SK-MEL-5 (cell line): ENCODE data around the gene DNAH10. TPM values are rescaled to one million over a fixed set of nuclear protein-coding genes. Genes with fewer than 3 reads are reported as not detected.
A peak's percentile ranks its signal among the peaks of the same experiment; 100 is the strongest.

ENCODE experiments used
- DNase-seq: peaks from one replicate; pipeline ENCODE4 v3.0.0-alpha.2; 2016; ENCODE audit warnings: low read depth, low spot score
- in situ Hi-C: cut with HindIII; loops from 2 replicates; pipeline ENCODE4 v1.10.0; 2016; ENCODE audit warnings: low sequenced_read_pairs, high pct_unique_total_duplicates, low pct_unique_long_range_greater_than_20kb
- total RNA-seq: library from RNA; depleted of rRNA; stranded (reverse); fragments of >200 nt; shearing (Covaris generic); gene quantifications from 2 replicates; pipeline ENCODE4 v1.2.3, GENCODE V29; 2014

DNAH10 gene
- total RNA-seq, 1 experiment from 2014 or later, result 3.4 TPM

- DNase-seq, result no peak
- in situ Hi-C loops, result no loop called here
Measured at GRCh38 chr12:123957196-123957595, 195.1 kb downstream of the DNAH10 start.

GRCh38 chr12:123958462-123958861 lies 196.4 kb downstream of the DNAH10 start:
- in situ Hi-C loops, result no loop called here
- no peak for DNase-seq

- in situ Hi-C loops, result no loop called here
Measured at GRCh38 chr12:123958876-123959275, 196.8 kb downstream of the DNAH10 start.

GRCh38 chr12:123960029-123960735 lies 198.1 kb downstream of the DNAH10 start:
- no peak for DNase-seq
- in situ Hi-C loops, result loop anchor here (10.0 kb wide), 1 partner anchor 45 kb away; no protein-coding TSS in a partner anchor

More at GRCh38 chr12:123958876-123959275, 196.8 kb downstream of the DNAH10 start:
- no peak for DNase-seq

- in situ Hi-C loops, result loop anchor here (10.0 kb wide), 1 partner anchor 46 kb away; no protein-coding TSS in a partner anchor
Measured at GRCh38 chr12:123960856-123961255, 198.8 kb downstream of the DNAH10 start.

GRCh38 chr12:123961585-123962345 lies 199.7 kb downstream of the DNAH10 start:
- in situ Hi-C loops, result loop anchor here (10.0 kb wide), 1 partner anchor 47 kb away; no protein-coding TSS in a partner anchor
- DNase-seq, result no peak

More at GRCh38 chr12:123960856-123961255, 198.8 kb downstream of the DNAH10 start:
- no peak for DNase-seq

GRCh38 chr12:123962513-123962912 lies 200.4 kb downstream of the DNAH10 start:
- in situ Hi-C loops, result loop anchor here (10.0 kb wide), 1 partner anchor 48 kb away; no protein-coding TSS in a partner anchor
- no peak for DNase-seq

- in situ Hi-C loops, result loop anchor here (10.0 kb wide), 1 partner anchor 49 kb away; no protein-coding TSS in a partner anchor
- no peak for DNase-seq
Measured at GRCh38 chr12:123963821-123964220, 201.7 kb downstream of the DNAH10 start.

- DNase-seq, result no peak
- in situ Hi-C loops, result loop anchor here (10.0 kb wide), 1 partner anchor 51 kb away; no protein-coding TSS in a partner anchor
Measured at GRCh38 chr12:123965382-123965781, 203.3 kb downstream of the DNAH10 start.

- DNase-seq, result no peak
- in situ Hi-C loops, result loop anchor here (10.0 kb wide), 1 partner anchor 52 kb away; no protein-coding TSS in a partner anchor
Measured at GRCh38 chr12:123966596-123966995, 204.5 kb downstream of the DNAH10 start.

GRCh38 chr12:123967121-123967586 lies 205.1 kb downstream of the DNAH10 start:
- in situ Hi-C loops, result loop anchor here (10.0 kb wide), 1 partner anchor 52 kb away; no protein-coding TSS in a partner anchor
- DNase-seq, result no peak

- DNase-seq, result no peak
- in situ Hi-C loops, result no loop called here
Measured at GRCh38 chr12:123971449-123971769, 209.3 kb downstream of the DNAH10 start.

- peak; percentile 20 for DNase-seq
- in situ Hi-C loops, result no loop called here
Measured at GRCh38 chr12:123971770-123972456, 209.8 kb downstream of the DNAH10 start.

- in situ Hi-C loops, result no loop called here
- DNase-seq, result peak; percentile 91
Measured at GRCh38 chr12:123972457-123973401, 210.6 kb downstream of the DNAH10 start, which contains the start of the genes CCDC92 and ZNF664. Gene CCDC92 (minus strand): TSS chr12:123972831. CDS start chr12:123944305, 28,526 bp downstream. Gene ZNF664 (plus strand): TSS chr12:123973215. CDS start chr12:124012145, 38,930 bp downstream.

- in situ Hi-C loops, result no loop called here
- no peak for DNase-seq
Measured at GRCh38 chr12:123973552-123974341, 211.6 kb downstream of the DNAH10 start.
